Right lobe of liver (tissue), 4 donors: ENCODE results near the gene TBC1D10A.

ENCODE experiments used
- POLR2A ChIP-seq: fragments of 450-650 bp; IDR thresholded peaks from one replicate; pipeline ENCODE4 v1.6.1; 2017; ENCODE audit warnings: antibody characterized with exemption, mild to moderate bottlenecking
- TF ChIP-seq, protein P1 (sequence below), 4 donors: fragments of 200-600 bp in 3 of 4; fragments of 450-650 bp in 1 of 4; IDR thresholded peaks; one replicate each; pipeline versions ENCODE4 v1.5.1 to v1.8.0; 2016 to 2022; ENCODE audit warnings: antibody characterized with exemption in 4 of 4, mild to moderate bottlenecking in 2 of 4
- donor health status: DM: no; HTN: no; CAD: no.
- donor health status: DM: no; HTN: no; CAD: no.
- donor health status: DM: no; HTN: yes; CAD: no.

- TF ChIP-seq, protein P1, sequence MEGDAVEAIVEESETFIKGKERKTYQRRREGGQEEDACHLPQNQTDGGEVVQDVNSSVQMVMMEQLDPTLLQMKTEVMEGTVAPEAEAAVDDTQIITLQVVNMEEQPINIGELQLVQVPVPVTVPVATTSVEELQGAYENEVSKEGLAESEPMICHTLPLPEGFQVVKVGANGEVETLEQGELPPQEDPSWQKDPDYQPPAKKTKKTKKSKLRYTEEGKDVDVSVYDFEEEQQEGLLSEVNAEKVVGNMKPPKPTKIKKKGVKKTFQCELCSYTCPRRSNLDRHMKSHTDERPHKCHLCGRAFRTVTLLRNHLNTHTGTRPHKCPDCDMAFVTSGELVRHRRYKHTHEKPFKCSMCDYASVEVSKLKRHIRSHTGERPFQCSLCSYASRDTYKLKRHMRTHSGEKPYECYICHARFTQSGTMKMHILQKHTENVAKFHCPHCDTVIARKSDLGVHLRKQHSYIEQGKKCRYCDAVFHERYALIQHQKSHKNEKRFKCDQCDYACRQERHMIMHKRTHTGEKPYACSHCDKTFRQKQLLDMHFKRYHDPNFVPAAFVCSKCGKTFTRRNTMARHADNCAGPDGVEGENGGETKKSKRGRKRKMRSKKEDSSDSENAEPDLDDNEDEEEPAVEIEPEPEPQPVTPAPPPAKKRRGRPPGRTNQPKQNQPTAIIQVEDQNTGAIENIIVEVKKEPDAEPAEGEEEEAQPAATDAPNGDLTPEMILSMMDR (IDR thresholded peaks at IDR 0.05) = no peak
- TF ChIP-seq POLR2A = no peak
Observed at GRCh38 chr22:30312053-30312452, 14.7 kb downstream of the TBC1D10A start.
